8988T (cell line): ENCODE data around the gene DYNLT3.

ENCODE experiments used
- DNase-seq: peaks from one replicate; pipeline ENCODE4 v3.0.0; 2011

The DYNLT3 gene, protein sequence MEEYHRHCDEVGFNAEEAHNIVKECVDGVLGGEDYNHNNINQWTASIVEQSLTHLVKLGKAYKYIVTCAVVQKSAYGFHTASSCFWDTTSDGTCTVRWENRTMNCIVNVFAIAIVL

DNA sequence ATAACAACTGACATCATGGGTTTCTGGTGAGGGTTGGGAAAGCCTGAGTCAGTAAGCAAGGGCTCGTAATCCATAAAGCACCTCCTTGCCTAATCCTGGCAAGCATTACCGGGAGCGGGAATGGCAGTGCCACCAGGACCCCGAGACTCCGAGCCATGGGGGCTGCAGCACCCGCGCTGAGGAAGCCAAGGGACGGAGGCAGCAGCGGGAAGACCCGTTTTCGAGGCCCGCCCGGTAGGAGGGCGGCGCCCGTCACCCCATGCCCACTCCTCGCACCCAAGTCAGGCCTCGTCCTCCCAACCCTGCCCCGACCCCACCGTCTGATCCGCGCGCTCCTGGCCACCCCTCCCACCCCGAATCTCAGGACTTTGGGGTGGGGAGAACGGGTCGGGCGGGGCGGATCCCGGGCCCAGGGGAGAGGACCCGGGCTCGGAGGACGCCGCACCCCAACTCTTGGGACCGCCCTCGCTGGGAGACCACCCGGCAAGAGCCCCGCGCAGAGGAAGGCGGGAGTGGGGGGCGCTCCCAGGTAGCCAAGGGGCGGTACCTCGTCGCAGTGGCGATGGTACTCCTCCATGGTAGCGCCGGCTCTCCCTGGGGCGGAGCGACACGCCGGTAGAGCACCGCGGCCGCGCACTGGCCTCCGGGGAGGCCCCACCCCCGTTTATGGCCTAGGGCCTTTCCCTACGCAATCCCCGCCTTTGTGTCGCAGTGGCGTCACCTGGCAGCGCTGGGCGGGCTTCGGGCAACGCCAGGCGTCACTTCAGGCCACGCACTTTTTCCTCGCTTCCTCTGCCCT is at the start of gene DYNLT3:
Gene DYNLT3, minus strand, starts transcription at position 638 of the 799 bp plus-strand sequence. Its CDS starts 61 bp downstream, at position 577.
- DNase-seq = peak; percentile 39

GRCh38 chrX:37896511-37896890 is 49.1 kb upstream of the DYNLT3 start:
- no peak for DNase-seq

- no peak for DNase-seq
These were observed 48.6 kb upstream of the DYNLT3 start for GRCh38 chrX:37895795-37896510.

DNA sequence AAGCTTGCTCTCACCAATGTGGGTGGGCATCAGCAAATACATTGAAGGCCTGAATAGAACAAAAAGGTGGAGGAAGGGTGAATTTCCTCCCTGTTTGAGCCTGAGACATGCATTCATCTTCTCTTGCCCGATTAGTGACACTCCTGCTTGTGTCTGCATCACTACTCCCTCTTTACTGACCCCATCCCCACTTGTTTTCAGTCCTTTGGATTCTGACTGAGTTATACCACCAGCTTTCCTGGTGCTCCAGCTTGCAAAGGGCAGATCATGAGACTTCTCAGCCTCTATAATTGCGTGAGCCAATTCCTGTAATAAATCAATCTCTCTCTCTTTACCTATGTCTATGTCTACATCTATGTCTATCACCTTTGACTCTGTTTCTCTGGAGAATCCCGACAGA is 47.4 kb upstream of the DYNLT3 start:
- no peak for DNase-seq

- no peak for DNase-seq
These were observed 40.6 kb upstream of the DYNLT3 start for GRCh38 chrX:37888010-37888409.

DNA sequence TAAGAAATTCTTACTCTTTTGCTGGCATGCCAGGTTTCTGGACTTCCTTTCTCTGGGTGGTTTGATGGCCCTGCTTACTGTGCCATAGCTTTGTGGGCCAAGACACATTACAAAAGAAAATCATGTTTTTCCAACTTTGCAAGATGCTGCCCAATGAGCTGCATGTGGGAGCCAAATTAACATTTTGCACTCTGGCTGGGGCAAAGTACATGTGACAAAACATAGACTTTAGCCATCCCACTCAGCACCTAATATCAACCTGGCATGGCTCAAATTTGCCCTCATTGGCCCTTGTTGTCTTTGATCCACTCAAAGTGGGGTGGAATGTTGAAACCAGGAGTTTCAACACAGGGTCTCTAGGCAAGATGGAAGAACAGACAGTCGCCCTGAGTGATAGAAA is 40.0 kb upstream of the DYNLT3 start:
- no peak for DNase-seq

DNA sequence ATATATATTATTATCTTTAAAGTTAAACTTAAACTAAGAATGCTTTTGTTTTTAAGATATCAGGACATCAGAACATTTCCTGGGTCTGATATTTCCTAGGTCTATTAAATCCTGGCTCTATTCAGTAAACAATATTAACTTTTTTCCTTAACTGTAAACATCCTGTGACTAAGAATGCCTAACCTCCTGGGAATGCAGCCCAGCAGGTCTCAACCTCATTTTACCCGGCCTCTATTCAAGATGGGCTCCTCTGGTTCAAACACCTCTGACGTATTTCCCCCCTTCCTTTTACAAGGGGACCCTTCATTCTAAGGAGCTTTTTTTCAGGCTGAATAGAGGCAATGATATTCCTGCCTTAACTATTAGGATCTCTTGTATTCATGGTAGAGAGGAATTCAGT is 35.8 kb upstream of the DYNLT3 start:
- no peak for DNase-seq

GRCh38 chrX:37879692-37880091 is 32.3 kb upstream of the DYNLT3 start:
- DNase-seq = no peak

GRCh38 chrX:37876716-37877115 is 29.3 kb upstream of the DYNLT3 start:
- DNase-seq = no peak

GRCh38 chrX:37875675-37876074 is 28.3 kb upstream of the DYNLT3 start:
- no peak for DNase-seq

- no peak for DNase-seq
These were observed 25.8 kb upstream of the DYNLT3 start for GRCh38 chrX:37873220-37873619.

- no peak for DNase-seq
These were observed 24.9 kb upstream of the DYNLT3 start for GRCh38 chrX:37872303-37872655.

GRCh38 chrX:37871626-37872302 is 24.4 kb upstream of the DYNLT3 start:
- peak; percentile 18 for DNase-seq

DNA sequence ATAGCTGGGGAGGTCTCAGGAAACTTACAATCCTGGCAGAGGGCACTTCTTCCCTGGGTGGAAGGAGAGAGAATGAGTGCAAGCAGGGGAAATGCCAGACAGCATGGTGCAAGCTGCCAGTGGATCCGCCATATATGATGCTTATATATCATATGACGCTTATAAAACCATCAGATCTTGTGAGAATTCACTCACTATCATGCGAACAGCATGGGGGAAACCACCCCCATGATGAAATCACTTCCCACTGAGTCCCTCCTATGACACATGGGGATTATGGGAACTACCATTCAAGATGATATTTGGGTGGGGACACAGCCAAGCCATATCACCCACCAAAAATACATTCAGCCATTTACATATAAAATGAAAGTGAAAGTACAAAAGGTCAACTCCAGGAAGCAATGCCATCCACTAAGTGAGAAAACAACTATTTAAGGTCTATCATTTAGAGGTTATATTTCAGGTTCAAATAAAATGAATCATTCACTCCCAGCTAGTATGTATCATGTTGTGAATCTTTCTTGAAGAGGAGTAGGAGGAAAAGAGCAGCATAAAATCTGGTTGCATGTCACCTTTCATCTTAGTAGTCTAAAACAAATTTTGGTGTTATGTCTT is 20.3 kb upstream of the DYNLT3 start:
- no peak for DNase-seq

DNA sequence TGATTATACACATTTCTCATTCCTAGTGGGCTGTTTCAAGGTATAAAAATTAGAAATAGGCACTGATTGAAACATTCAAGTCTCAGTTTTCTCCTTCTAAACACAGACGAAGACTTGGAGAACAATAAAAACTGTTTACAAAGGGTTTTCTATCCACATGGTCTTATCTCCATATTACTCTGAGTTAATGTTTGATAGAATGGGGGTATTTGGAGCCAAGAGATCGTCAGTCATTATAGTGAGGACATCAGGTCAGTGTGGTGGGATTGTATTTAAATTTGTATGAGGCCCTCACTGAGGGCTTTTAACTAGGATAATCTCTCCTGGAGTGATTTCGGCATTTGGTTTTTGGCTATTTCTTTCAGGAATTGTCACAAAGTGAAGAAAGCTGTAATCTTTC is 16.4 kb upstream of the DYNLT3 start:
- no peak for DNase-seq

DNA sequence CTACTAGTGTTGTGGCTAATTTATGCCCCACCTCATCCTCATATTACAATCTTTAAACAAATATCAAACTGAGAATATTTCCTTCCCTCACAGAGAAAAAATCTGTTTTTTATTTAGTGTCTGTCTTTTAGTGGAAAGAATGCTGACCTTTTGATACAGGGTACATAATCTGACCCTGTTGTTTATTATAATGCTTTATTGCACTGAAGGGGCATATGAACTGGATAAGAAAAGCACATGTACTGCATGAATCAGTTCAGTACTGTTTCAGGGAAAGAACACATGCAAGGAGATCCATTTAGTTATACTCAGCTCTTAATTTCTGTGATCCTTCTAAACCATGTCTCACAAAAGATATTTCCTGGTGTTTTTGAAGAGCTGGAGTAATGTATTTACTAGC is 15.5 kb upstream of the DYNLT3 start:
- DNase-seq = no peak

- no peak for DNase-seq
These were observed 13.3 kb upstream of the DYNLT3 start for GRCh38 chrX:37860721-37861120.

DNA sequence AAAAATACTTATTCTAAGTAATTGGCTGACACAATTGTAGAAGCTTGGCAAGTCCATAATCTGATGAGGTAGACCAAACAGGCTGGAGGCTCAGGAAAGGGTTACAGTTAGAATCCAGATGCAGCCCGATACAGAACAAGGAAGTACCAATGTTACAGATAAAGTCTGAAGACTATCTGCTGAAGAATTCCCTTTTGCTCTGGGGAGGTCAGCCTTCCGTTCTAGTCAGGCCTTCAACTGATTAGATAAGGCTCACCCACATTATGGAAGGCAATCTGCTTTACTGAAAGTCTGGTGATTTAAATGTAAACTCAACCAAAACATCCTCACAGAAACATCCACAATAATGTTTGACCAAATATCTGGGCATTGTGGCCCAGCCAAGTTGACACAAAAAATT is 7.4 kb upstream of the DYNLT3 start:
- DNase-seq = no peak

DNA sequence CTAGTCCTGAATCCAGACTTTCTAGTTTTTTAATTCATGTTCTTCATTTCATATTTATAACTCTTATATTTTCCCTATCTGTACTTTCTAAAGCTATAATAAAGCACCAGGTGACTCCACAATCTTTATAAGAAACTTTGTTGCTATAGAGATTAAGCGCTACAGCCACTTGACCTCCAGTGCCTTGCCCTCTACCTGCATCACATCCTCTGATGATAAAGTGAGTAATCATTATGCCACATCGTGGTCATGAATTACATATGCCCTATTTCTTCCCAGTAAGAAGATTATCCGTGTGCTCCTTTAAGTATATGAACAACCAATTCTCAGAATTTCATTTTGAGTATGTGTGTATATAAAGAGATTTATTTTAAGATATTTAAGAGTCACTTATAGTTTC is 6.8 kb upstream of the DYNLT3 start:
- no peak for DNase-seq

- no peak for DNase-seq
These were observed 394 bp upstream of the DYNLT3 start for GRCh38 chrX:37847733-37848197.

GRCh38 chrX:37846558-37846933 is 825 bp downstream of the DYNLT3 start:
- DNase-seq = no peak

DNA sequence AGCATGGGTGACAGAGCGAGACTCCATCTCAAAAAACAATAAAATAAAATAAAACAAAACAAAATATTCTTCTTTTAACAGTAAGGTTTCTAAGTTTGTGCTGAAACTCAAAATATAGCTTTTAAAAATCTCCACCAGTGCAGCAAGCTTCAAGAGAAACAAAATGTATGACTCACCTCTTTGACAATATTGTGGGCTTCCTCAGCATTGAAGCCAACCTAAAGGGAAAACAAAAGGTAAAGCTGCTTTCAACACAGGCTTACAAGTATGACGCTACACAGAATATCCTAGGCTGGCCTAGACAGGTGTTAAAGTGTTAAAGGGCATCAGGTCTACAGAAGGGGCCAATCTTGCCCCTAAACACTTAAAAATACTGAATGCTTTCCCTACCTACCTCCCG is 1.2 kb downstream of the DYNLT3 start:
- DNase-seq = no peak

- no peak for DNase-seq
These were observed 2.7 kb downstream of the DYNLT3 start for GRCh38 chrX:37844622-37845021.
